Measurements from ENCODE around the gene HJURP. TPM values are rescaled to one million over a fixed set of nuclear protein-coding genes. Genes with fewer than 3 reads are reported as not detected.

HJURP gene
- total and polyA plus RNA-seq, 9 of the 15 experiments (the other 6 are each of a cell fraction or from before 2014, with no cell fraction given), result 13.8 to 102 (median 28.3) TPM

DNA sequence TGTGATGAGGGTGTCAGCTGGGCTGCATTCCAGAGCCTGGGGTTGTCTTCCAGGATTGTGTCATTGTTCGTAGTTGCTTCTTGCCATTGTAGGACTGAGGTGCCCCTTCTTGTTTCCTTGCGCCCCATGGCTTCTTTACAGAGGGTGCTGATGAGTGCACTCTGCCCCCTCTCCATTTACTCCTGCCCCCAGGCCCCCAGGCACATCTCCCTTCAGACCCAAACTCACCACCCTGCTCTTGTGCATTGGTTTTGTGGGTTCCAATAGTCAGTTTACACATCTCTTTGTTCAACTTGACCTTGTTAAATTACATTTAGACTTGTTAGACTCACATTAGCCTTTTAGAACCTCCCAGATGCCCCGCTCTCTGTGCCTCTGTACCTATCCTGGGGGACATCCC is 33.1 kb downstream of the HJURP start:
- no peak for FAIRE-seq
- H3K9me3 ChIP-seq (replicated peaks; ENCODE audit: control insufficient read depth, insufficient read depth, low read depth, low read length), result no peaks in the 10 kb centered on the region
- no peak overlapping the region for H3K9ac ChIP-seq (ENCODE audit: insufficient read depth in 1 of 2, low read depth in 2 of 2, low read length in 2 of 2)
- 0% methylated on average over 3 of the region's 3 CpGs for WGBS (ENCODE audit: insufficient coverage, low coverage, missing lambda C conversion rate)
- POLR2A ChIA-PET, result interaction anchor here (0.6 kb wide), 1 partner anchor 30 kb away, joined by 4 read pairs; no protein-coding TSS in a partner anchor
- no TSS peak for BruUV-seq (replicated peaks)
- no peak for ATAC-seq
- no peak for DNase-seq (ENCODE audit: extremely low read depth in 1 of 4, low spot score in 3 of 4)
- intact Hi-C loops (cut with micrococcal nuclease), result no loop called here
- CTCF ChIA-PET (ENCODE audit: low intra/inter-chr PET ratio), result no interaction called here
- H3K4me2 ChIP-seq (ENCODE audit: insufficient read depth, low read length), result no peak overlapping the region
- no peak overlapping the region for H2AFZ ChIP-seq (ENCODE audit: low read depth, low read length)
- H3K27ac ChIP-seq (ENCODE audit: extremely low read depth, low read depth, low read length), result no peak overlapping the region
- no peaks in the 10 kb centered on the region for H3K79me2 ChIP-seq (ENCODE audit: control insufficient read depth, insufficient read depth, low read length)
- peaks cover 2 to 62% of the 10 kb centered on the region in 2 experiments; a peak in 3 of 5 replicates for H3K27me3 ChIP-seq (ENCODE audit: control insufficient read depth in 2 of 2, insufficient read depth in 2 of 2, low read length in 2 of 2)
- H4K20me1 ChIP-seq (replicated peaks; ENCODE audit: control insufficient read depth, insufficient read depth, low read length), result no peaks in the 10 kb centered on the region; the same call in 1 of the 2 replicates
- H3K36me3 ChIP-seq (ENCODE audit: control insufficient read depth, insufficient read depth, low read length), result no peaks in the 10 kb centered on the region
- no peaks in the 10 kb centered on the region; a peak in 1 of 5 replicates for H3K4me1 ChIP-seq (replicated peaks in 1 of 2; ENCODE audit: control insufficient read depth in 2 of 2, insufficient read depth in 2 of 2, low read length in 2 of 2)
- H3K4me3 ChIP-seq, result no peak overlapping the region
- no peaks in the 10 kb centered on the region for H3K9me1 ChIP-seq (ENCODE audit: control insufficient read depth, insufficient read depth, low read length)
- in situ Hi-C loops (cut with MboI), result no loop called here
- TF ChIP-seq ZFP36 (IDR thresholded peaks at IDR 0.05; ENCODE audit: low read depth, low read length, partially characterized antibody) (no peak), ZNF282 (CRISPR knock-in tag; IDR thresholded peaks at IDR 0.05) (no peak), ZNF12 (CRISPR knock-in tag; IDR thresholded peaks at IDR 0.05) (no peak), KDM2B (CRISPR knock-in tag; IDR thresholded peaks at IDR 0.05) (no peak), ZSCAN29 (IDR thresholded peaks at IDR 0.05) (no peak)

DNA sequence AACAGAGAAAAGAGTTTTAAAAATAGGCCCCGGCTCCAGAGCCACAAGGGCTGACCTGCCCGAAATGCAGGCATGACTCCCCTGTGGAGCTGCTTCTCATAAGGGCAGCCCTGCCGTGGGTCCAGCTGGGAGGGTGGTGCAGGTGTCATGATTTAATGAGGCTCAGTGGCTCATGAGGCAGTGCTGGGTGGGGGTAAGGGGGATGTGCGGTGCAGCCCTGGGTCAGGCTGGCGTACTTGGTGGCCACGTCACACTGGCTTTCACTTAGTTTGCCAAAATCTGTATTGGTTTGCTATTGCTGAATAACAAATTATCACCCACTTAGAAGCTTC is 33.6 kb downstream of the HJURP start:
- POLR2A ChIA-PET, result interaction anchor here (0.6 kb wide), 2 partner anchors 30 to 58 kb away, joined by 3 to 4 read pairs; no protein-coding TSS in a partner anchor
- intact Hi-C loops (cut with micrococcal nuclease) (no loop called here), in situ Hi-C loops (cut with MboI) (no loop called here)
- no peak overlapping the region for H2AFZ ChIP-seq (ENCODE audit: low read depth, low read length)
- H3K4me2 ChIP-seq (ENCODE audit: insufficient read depth, low read length), result no peak overlapping the region
- no peaks in the 10 kb centered on the region for H3K9me1 ChIP-seq (ENCODE audit: control insufficient read depth, insufficient read depth, low read length)
- ATAC-seq (no peak), DNase-seq (ENCODE audit: extremely low read depth in 1 of 4, low spot score in 3 of 4) (no peak), FAIRE-seq (no peak)
- no peaks in the 10 kb centered on the region for H3K79me2 ChIP-seq (ENCODE audit: control insufficient read depth, insufficient read depth, low read length)
- peaks cover 2 to 62% of the 10 kb centered on the region in 2 experiments; a peak in 3 of 5 replicates for H3K27me3 ChIP-seq (ENCODE audit: control insufficient read depth in 2 of 2, insufficient read depth in 2 of 2, low read length in 2 of 2)
- no peaks in the 10 kb centered on the region for H3K36me3 ChIP-seq (ENCODE audit: control insufficient read depth, insufficient read depth, low read length)
- no peaks in the 10 kb centered on the region for H3K9me3 ChIP-seq (replicated peaks; ENCODE audit: control insufficient read depth, insufficient read depth, low read depth, low read length)
- no peaks in the 10 kb centered on the region; a peak in 1 of 5 replicates for H3K4me1 ChIP-seq (replicated peaks in 1 of 2; ENCODE audit: control insufficient read depth in 2 of 2, insufficient read depth in 2 of 2, low read length in 2 of 2)
- H3K27ac ChIP-seq (ENCODE audit: extremely low read depth, low read depth, low read length), result no peak overlapping the region
- CTCF ChIA-PET (ENCODE audit: low intra/inter-chr PET ratio), result no interaction called here
- H4K20me1 ChIP-seq (replicated peaks; ENCODE audit: control insufficient read depth, insufficient read depth, low read length), result no peaks in the 10 kb centered on the region; the same call in 1 of the 2 replicates
- WGBS (ENCODE audit: insufficient coverage, low coverage, missing lambda C conversion rate), result 0% methylated on average over 6 of the region's 6 CpGs
- H3K9ac ChIP-seq (ENCODE audit: insufficient read depth in 1 of 2, low read depth in 2 of 2, low read length in 2 of 2), result no peak overlapping the region
- H3K4me3 ChIP-seq, result no peak overlapping the region
- TF ChIP-seq PHB2 (IDR thresholded peaks at IDR 0.05; ENCODE audit: low read depth), result no peak
- TF ChIP-seq ZNF133 (CRISPR knock-in tag; IDR thresholded peaks at IDR 0.05), result no peak
- no peak for TF ChIP-seq NBN (IDR thresholded peaks at IDR 0.05; ENCODE audit: low read depth)
- no peak for TF ChIP-seq ZFX (CRISPR knock-in tag; IDR thresholded peaks at IDR 0.05)
- TF ChIP-seq HMGN3 (IDR thresholded peaks at IDR 0.05; ENCODE audit: borderline replicate concordance, extremely low read depth, insufficient read length, low read depth, low read length), result no peak
- TF ChIP-seq, protein P1, sequence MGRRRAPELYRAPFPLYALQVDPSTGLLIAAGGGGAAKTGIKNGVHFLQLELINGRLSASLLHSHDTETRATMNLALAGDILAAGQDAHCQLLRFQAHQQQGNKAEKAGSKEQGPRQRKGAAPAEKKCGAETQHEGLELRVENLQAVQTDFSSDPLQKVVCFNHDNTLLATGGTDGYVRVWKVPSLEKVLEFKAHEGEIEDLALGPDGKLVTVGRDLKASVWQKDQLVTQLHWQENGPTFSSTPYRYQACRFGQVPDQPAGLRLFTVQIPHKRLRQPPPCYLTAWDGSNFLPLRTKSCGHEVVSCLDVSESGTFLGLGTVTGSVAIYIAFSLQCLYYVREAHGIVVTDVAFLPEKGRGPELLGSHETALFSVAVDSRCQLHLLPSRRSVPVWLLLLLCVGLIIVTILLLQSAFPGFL (CRISPR knock-in tag; IDR thresholded peaks at IDR 0.05), result no peak
- BruUV-seq (replicated peaks), result no TSS peak

Measured in K562 (cell line).